H9 (cell line): ENCODE results near the gene MFSD6. TPM values are rescaled to one million over a fixed set of nuclear protein-coding genes. Genes with fewer than 3 reads are reported as not detected.

Experiments
- DNase-seq: peaks from one replicate; pipeline ENCODE4 v3.0.0-alpha.2; 2017
- H2AFZ ChIP-seq: one replicate; pipeline ENCODE4 v1.6.1; 2013; ENCODE audit warnings: mild to moderate bottlenecking, low read length, control low read depth, moderate library complexity
- H2AK5ac ChIP-seq: 2 replicates; pipeline ENCODE4 v1.6.1; 2013; ENCODE audit warnings: low read length, control low read depth, mixed read lengths; ENCODE audit not compliant: insufficient read length
- H2BK120ac ChIP-seq: one replicate; pipeline ENCODE4 v1.6.1; 2013; ENCODE audit warnings: low read depth, mild to moderate bottlenecking, low read length, control low read depth, inconsistent platforms; ENCODE audit not compliant: poor library complexity, severe bottlenecking
- H2BK12ac ChIP-seq: 2 replicates; pipeline ENCODE4 v1.6.1; 2013; ENCODE audit warnings: low read length, control low read depth, mixed read lengths, low read depth; ENCODE audit not compliant: insufficient read length
- H2BK15ac ChIP-seq: 2 replicates; pipeline ENCODE4 v1.6.1; 2013; ENCODE audit warnings: low read depth, low read length, control low read depth
- H2BK20ac ChIP-seq: one replicate; pipeline ENCODE4 v1.6.1; 2013; ENCODE audit warnings: low read depth, mild to moderate bottlenecking, low read length, control low read depth, inconsistent platforms; ENCODE audit not compliant: poor library complexity, severe bottlenecking
- H2BK5ac ChIP-seq: 2 replicates; pipeline ENCODE4 v1.6.1; 2013; ENCODE audit warnings: low read length, control low read depth, mixed read lengths; ENCODE audit not compliant: insufficient read length
- H3K14ac ChIP-seq: 2 replicates; pipeline ENCODE4 v1.6.1; 2013; ENCODE audit warnings: low read length, control low read depth; ENCODE audit not compliant: insufficient read depth
- H3K18ac ChIP-seq: 2 replicates; pipeline ENCODE4 v1.6.1; 2013; ENCODE audit warnings: low read depth, mild to moderate bottlenecking, mixed read lengths, low read length, control low read depth; ENCODE audit not compliant: insufficient read length
- H3K23ac ChIP-seq: 2 replicates; pipeline ENCODE4 v1.6.1; 2013; ENCODE audit warnings: low read length, control low read depth, mixed read lengths, low read depth; ENCODE audit not compliant: insufficient read length
- H3K23me2 ChIP-seq: 2 replicates; pipeline ENCODE4 v1.6.1; 2013; ENCODE audit warnings: low read depth, mild to moderate bottlenecking, mixed read lengths, low read length, control low read depth; ENCODE audit not compliant: insufficient read length, poor library complexity, severe bottlenecking
- H3K27ac ChIP-seq: 2 replicates; pipeline ENCODE4 v1.5.1; 2013; ENCODE audit warnings: low read length, control low read depth, mixed read lengths, low read depth; ENCODE audit not compliant: insufficient read length
- H3K27me3 ChIP-seq: 2 replicates; pipeline ENCODE4 v1.6.1; 2013; ENCODE audit warnings: low read length, control low read depth, inconsistent platforms; ENCODE audit not compliant: insufficient read depth
- H3K4ac ChIP-seq: 2 replicates; pipeline ENCODE4 v1.6.1; 2013; ENCODE audit warnings: low read depth, mild to moderate bottlenecking, control low read depth, inconsistent platforms, low read length, moderate library complexity
- H3K4me1 ChIP-seq: 2 replicates; pipeline ENCODE4 v1.6.1; 2013; ENCODE audit warnings: low read length, control low read depth, inconsistent platforms; ENCODE audit not compliant: insufficient read depth
- H3K4me2 ChIP-seq: 2 replicates; pipeline ENCODE4 v1.6.1; 2013; ENCODE audit warnings: low read length, control low read depth, mixed read lengths; ENCODE audit not compliant: insufficient read length, insufficient read depth
- H3K56ac ChIP-seq: 2 replicates; pipeline ENCODE4 v1.6.1; 2013; ENCODE audit warnings: low read depth, mild to moderate bottlenecking, mixed read lengths, low read length, control low read depth; ENCODE audit not compliant: insufficient read length
- H3K79me1 ChIP-seq: 2 replicates; pipeline ENCODE4 v1.6.1; 2013; ENCODE audit warnings: low read depth, mild to moderate bottlenecking, moderate library complexity, low read length, control low read depth, inconsistent platforms; ENCODE audit not compliant: insufficient read depth, poor library complexity, severe bottlenecking
- H3K79me2 ChIP-seq: 2 replicates; pipeline ENCODE4 v1.6.1; 2013; ENCODE audit warnings: low read length, control low read depth, inconsistent platforms; ENCODE audit not compliant: insufficient read depth
- H3K9ac ChIP-seq: 2 replicates; pipeline ENCODE4 v1.6.1; 2013; ENCODE audit warnings: low read length, control low read depth, mixed read lengths; ENCODE audit not compliant: insufficient read length; ENCODE audit errors: extremely low read depth
- H3K9me3 ChIP-seq: one replicate; pipeline ENCODE4 v1.6.1; 2013; ENCODE audit warnings: low read depth, low read length, inconsistent platforms; ENCODE audit not compliant: control insufficient read depth
- H3T11ph ChIP-seq: one replicate; pipeline ENCODE4 v1.6.1; 2013; ENCODE audit warnings: mild to moderate bottlenecking, low read length, control low read depth, inconsistent platforms
- H4K20me1 ChIP-seq: one replicate; pipeline ENCODE4 v1.6.1; 2013; ENCODE audit not compliant: control insufficient read depth, insufficient read length, insufficient read depth
- H4K5ac ChIP-seq: 2 replicates; pipeline ENCODE4 v1.6.1; 2013; ENCODE audit warnings: low read depth, mild to moderate bottlenecking, mixed read lengths, low read length, control low read depth; ENCODE audit not compliant: insufficient read length
- H4K8ac ChIP-seq: replicated peaks from 2 replicates; pipeline ENCODE4 v1.6.1; 2013; ENCODE audit warnings: low read length, control low read depth, mixed read lengths, low read depth; ENCODE audit not compliant: insufficient read length
- H4K91ac ChIP-seq: 2 replicates; pipeline ENCODE4 v1.6.1; 2013; ENCODE audit warnings: low read depth, mild to moderate bottlenecking, moderate library complexity, mixed read lengths, low read length, control low read depth; ENCODE audit not compliant: insufficient read length
- H3K27ac Mint-ChIP-seq, 3 experiments: 2 replicates in 2 of 3; 3 replicates in 1 of 3; pipeline ENCODE4 v1.8.0; 2020 to 2021; ENCODE audit warnings: mixed read lengths in 3 of 3, mild to moderate bottlenecking in 1 of 3, moderate library complexity in 1 of 3
- H3K27me3 Mint-ChIP-seq: 2 replicates; pipeline ENCODE4 v1.8.0; 2021; ENCODE audit warnings: low read depth, mild to moderate bottlenecking, moderate library complexity, mixed read lengths
- H3K36me3 Mint-ChIP-seq, 3 experiments: 2 replicates in 2 of 3; 3 replicates in 1 of 3; pipeline ENCODE4 v1.8.0; 2020 to 2021; ENCODE audit warnings: low read depth in 3 of 3, mixed read lengths in 3 of 3; ENCODE audit not compliant: insufficient read depth in 1 of 3
- H3K4me1 Mint-ChIP-seq, 2 experiments: 2 replicates each; pipeline ENCODE4 v1.8.0; 2020; ENCODE audit warnings: mixed read lengths in 2 of 2
- H3K4me3 Mint-ChIP-seq, 2 experiments: 2 replicates in 1 of 2; 3 replicates in 1 of 2; pipeline ENCODE4 v1.8.0; 2020 to 2021; ENCODE audit warnings: mild to moderate bottlenecking in 2 of 2, mixed read lengths in 2 of 2, moderate library complexity in 1 of 2
- H3K9me3 Mint-ChIP-seq, 2 experiments: 2 replicates in 1 of 2; 3 replicates in 1 of 2; pipeline ENCODE4 v1.8.0; 2020; ENCODE audit warnings: mild to moderate bottlenecking in 2 of 2, mixed read lengths in 2 of 2, moderate library complexity in 1 of 2
- CTCF ChIP-seq: fragments of 200-600 bp; sonication (generic); conservative IDR thresholded peaks from 3 replicates; pipeline ENCODE4 v1.8.0; 2021; ENCODE audit warnings: antibody characterized with exemption, mild to moderate bottlenecking
- whole genome bisulfite sequencing: extraction: QIAGEN DNeasy Blood & Tissue Kit; methylation state at CpG from one replicate; pipeline ENCODE4 v1.1.7; 2013; ENCODE audit warnings: missing lambda C conversion rate, low lambda C conversion rate, mixed read lengths; ENCODE audit not compliant: insufficient read length; ENCODE audit errors: extremely low coverage; 5-methylcytosine and 5-hydroxymethylcytosine counted together
- total RNA-seq: library from RNA; stranded (reverse); gene quantifications from 2 replicates; pipeline ENCODE4 v1.2.1, GENCODE V29; 2021

The MFSD6 gene
- total RNA-seq, 1 experiment from 2014 or later = 4.0 TPM

GRCh38 chr2:190534310-190535120 lies 126.4 kb downstream of the MFSD6 start, which contains the start of gene NEMP2:
TSS of gene NEMP2 (minus strand) at chr2:190534722. CDS start at chr2:190534655, 67 bp downstream.
- Histone ChIP-seq H4K91ac (no peak within 1 kb of the TSS), H3K4ac (no peak within 1 kb of the TSS), H3K23me2 (peaks cover 10% of the 10 kb centered on the region), H4K8ac (no peak within 1 kb of the TSS), H2BK20ac (no peak within 1 kb of the TSS), H4K20me1 (no peaks in the 10 kb centered on the region), H2BK15ac (no peak within 1 kb of the TSS), H2AFZ (peak within 1 kb of the TSS; percentile 59), H3K79me1 (no peaks in the 10 kb centered on the region), H3K4me1 (peaks cover 3% of the 10 kb centered on the region; the same call in 1 of the 2 replicates), H3T11ph (no peak within 1 kb of the TSS), H2BK12ac (no peak within 1 kb of the TSS), H3K9me3 (no peaks in the 10 kb centered on the region), H2AK5ac (no peak within 1 kb of the TSS), H3K18ac (peak within 1 kb of the TSS; percentile 95), H3K79me2 (no peaks in the 10 kb centered on the region), H4K5ac (peak within 1 kb of the TSS; percentile 89), H3K27ac (peak within 1 kb of the TSS; percentile 44), H3K14ac (peak within 1 kb of the TSS; percentile 64), H2BK5ac (no peak within 1 kb of the TSS), H3K56ac (no peak within 1 kb of the TSS), H3K9ac (peak within 1 kb of the TSS; percentile 78), H3K23ac (no peak within 1 kb of the TSS), H2BK120ac (no peak within 1 kb of the TSS), H3K27me3 (no peaks in the 10 kb centered on the region), H3K4me2 (peak within 1 kb of the TSS; percentile 89)
- Mint-ChIP-seq H3K27me3 (no peaks in the 10 kb centered on the region), H3K36me3 (peaks cover 23 to 31% (median 24%) of the 10 kb centered on the region in 3 experiments), H3K4me1 (peaks cover 24 to 31% of the 10 kb centered on the region in 2 experiments), H3K27ac (peak within 1 kb of the TSS; percentile 93 to 98 (median 97)), H3K4me3 (peak within 1 kb of the TSS; percentile 77 to 88), H3K9me3 (peaks cover 22 to 25% of the 10 kb centered on the region in 2 experiments)
- no peak for TF ChIP-seq CTCF
- WGBS = no CpG with 5 or more reads among the region's 92 CpGs
- DNase-seq = peak; percentile 87
